GM18526 (cell line): ENCODE measurements around the gene RASSF6.

Source experiments
- POLR2A ChIP-seq: IDR thresholded peaks from 3 replicates; pipeline ENCODE4 v1.6.1; 2011; ENCODE audit not compliant: insufficient read length; ENCODE audit errors: extremely low read depth

Gene RASSF6

GRCh38 chr4:73589887-73590801 lies 30.1 kb downstream of the RASSF6 start:
- TF ChIP-seq POLR2A, result no peak

- TF ChIP-seq POLR2A, result no peak
These were observed 30.9 kb downstream of the RASSF6 start for GRCh38 chr4:73589261-73589847.

DNA sequence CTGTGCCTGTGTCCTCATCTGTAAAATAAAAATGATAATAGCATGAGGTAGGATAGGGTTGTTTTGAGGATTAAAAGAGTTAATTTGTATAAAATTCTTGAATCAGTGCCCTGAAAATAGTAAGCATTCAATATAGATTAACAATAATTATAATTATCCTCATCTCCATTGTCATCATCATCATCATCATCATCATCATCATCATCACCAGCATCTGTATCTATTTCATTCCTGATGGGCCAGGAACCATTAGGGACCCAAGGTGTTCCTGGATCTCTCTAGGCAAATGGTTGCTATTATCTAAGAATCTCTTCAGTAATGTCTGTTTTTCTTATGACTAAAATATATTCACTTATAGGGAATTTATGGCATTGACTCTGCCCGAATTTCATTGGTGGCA lies 31.6 kb downstream of the RASSF6 start:
- no peak for TF ChIP-seq POLR2A

GRCh38 chr4:73586666-73587065 lies 33.6 kb downstream of the RASSF6 start:
- TF ChIP-seq POLR2A, result no peak

GRCh38 chr4:73586040-73586439 lies 34.2 kb downstream of the RASSF6 start:
- TF ChIP-seq POLR2A, result no peak

DNA sequence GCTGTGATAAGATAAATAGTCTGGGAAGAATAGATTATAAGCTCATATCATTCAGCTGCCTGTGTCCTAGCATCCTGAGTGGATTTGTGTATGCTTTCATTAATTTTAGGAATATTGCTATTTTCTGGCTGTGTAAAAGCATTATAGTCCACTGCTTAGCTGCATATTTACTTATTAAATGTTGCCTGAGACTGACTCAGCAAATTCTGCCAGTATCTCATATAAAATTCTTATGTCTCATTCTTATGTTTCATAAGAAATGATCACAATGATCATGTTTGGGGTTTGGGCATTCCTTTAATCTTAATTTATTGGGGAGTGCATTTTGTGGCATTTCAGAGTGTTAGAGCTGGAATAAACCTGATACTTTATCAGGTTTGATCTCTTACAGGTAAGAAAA lies 34.9 kb downstream of the RASSF6 start:
- TF ChIP-seq POLR2A, result no peak

GRCh38 chr4:73583666-73584065 lies 36.6 kb downstream of the RASSF6 start:
- TF ChIP-seq POLR2A, result no peak

GRCh38 chr4:73577371-73577770 lies 42.9 kb downstream of the RASSF6 start:
- no peak for TF ChIP-seq POLR2A

GRCh38 chr4:73576381-73576780 lies 43.9 kb downstream of the RASSF6 start:
- TF ChIP-seq POLR2A, result no peak

- TF ChIP-seq POLR2A, result no peak
These were observed 44.6 kb downstream of the RASSF6 start for GRCh38 chr4:73575660-73576059.

- TF ChIP-seq POLR2A, result no peak
These were observed 46.3 kb downstream of the RASSF6 start for GRCh38 chr4:73573794-73574528.

- no peak for TF ChIP-seq POLR2A
These were observed 75.6 kb downstream of the RASSF6 start for GRCh38 chr4:73544620-73545019.

GRCh38 chr4:73541251-73541650 lies 79.0 kb downstream of the RASSF6 start:
- TF ChIP-seq POLR2A, result no peak

- no peak for TF ChIP-seq POLR2A
These were observed 79.4 kb downstream of the RASSF6 start for GRCh38 chr4:73540826-73541225.

GRCh38 chr4:73539386-73539785 lies 80.8 kb downstream of the RASSF6 start:
- no peak for TF ChIP-seq POLR2A

DNA sequence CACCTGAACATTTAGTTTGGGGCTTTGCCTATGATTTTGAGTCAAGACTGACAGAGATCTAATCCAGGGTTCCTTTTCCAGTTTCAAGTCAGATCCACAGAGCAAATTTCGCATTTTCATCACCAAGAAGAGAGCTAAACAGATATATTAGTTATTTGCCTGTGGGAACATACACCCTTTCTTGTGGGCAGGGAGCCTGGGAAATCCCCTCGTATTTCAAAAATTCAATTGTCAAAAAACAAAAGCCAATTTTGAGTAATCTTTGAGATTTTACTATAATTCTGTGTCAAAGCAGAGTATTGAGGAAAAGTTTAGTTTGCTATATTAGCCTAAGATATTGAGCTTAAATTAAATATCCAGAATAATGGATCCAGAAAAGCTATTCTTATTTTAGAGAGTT lies 82.1 kb downstream of the RASSF6 start:
- TF ChIP-seq POLR2A, result no peak
